Activated CD4-positive, CD25-positive, alpha-beta regulatory T cell treated with anti-CD3 and anti-CD28 coated beads, Interleukin-2, amount 50 U/mL, for 72 hours (primary cell): ENCODE results near the gene AHRR.
A peak's percentile ranks its signal among the peaks of the same experiment; 100 is the strongest.

Source experiments
- DNase-seq: peaks from one replicate; pipeline ENCODE4 v3.0.0; 2021

Gene AHRR

GRCh38 chr5:431001-431710, 109.6 kb downstream of the AHRR start:
- DNase-seq, result peak; percentile 37

- DNase-seq, result peak; percentile 25
Measured at GRCh38 chr5:431711-432050, 110.2 kb downstream of the AHRR start.

GRCh38 chr5:432201-432927, 110.8 kb downstream of the AHRR start:
- DNase-seq, result no peak

GRCh38 chr5:432928-433791, 111.6 kb downstream of the AHRR start:
- DNase-seq, result peak; percentile 27

GRCh38 chr5:433836-434235, 112.3 kb downstream of the AHRR start:
- DNase-seq, result peak; percentile 29

- peak; percentile 12 for DNase-seq
Measured at GRCh38 chr5:434443-435146, 113.1 kb downstream of the AHRR start.

GRCh38 chr5:435156-435790, 113.8 kb downstream of the AHRR start:
- peak; percentile 21 for DNase-seq

- peak; percentile 24 for DNase-seq
Measured at GRCh38 chr5:435961-436640, 114.6 kb downstream of the AHRR start.

GRCh38 chr5:436641-436975, 115.1 kb downstream of the AHRR start:
- peak; percentile 19 for DNase-seq

GRCh38 chr5:437281-437771, 115.8 kb downstream of the AHRR start:
- peak; percentile 19 for DNase-seq

- no peak for DNase-seq
Measured at GRCh38 chr5:438481-438981, 117.0 kb downstream of the AHRR start.

- no peak for DNase-seq
Measured at GRCh38 chr5:439181-439580, 117.7 kb downstream of the AHRR start.

- DNase-seq, result no peak
Measured at GRCh38 chr5:439636-440035, 118.1 kb downstream of the AHRR start.

- no peak for DNase-seq
Measured at GRCh38 chr5:440401-441201, 119.1 kb downstream of the AHRR start.

- no peak for DNase-seq
Measured at GRCh38 chr5:441996-442334, 120.5 kb downstream of the AHRR start.

- peak; percentile 80 for DNase-seq
Measured at GRCh38 chr5:442335-443238, 121.1 kb downstream of the AHRR start, which contains the start of gene EXOC3. TSS of gene EXOC3 (plus strand) at chr5:443176. CDS start at chr5:446206, 3,030 bp downstream.

- peak; percentile 51 for DNase-seq
Measured at GRCh38 chr5:443239-444151, 122.0 kb downstream of the AHRR start.

GRCh38 chr5:444226-444625, 122.7 kb downstream of the AHRR start:
- DNase-seq, result peak; percentile 0
